Measurements from ENCODE around the gene MAN1A1.

The MAN1A1 gene

GRCh38 chr6:119284861-119285521, 64.6 kb downstream of the MAN1A1 start:
- no peaks in the 10 kb centered on the region for H3F3A ChIP-seq (ENCODE audit: low read depth)
- no peak overlapping the region for H2AFZ ChIP-seq (ENCODE audit: low read length)
- H3K9me3 ChIP-seq (ENCODE audit: insufficient read depth, low read depth, low read length): no peaks in the 10 kb centered on the region
- peaks cover 14% of the 10 kb centered on the region for H3K36me3 ChIP-seq (ENCODE audit: insufficient read depth, low read length)
- H3K4me2 ChIP-seq (ENCODE audit: low read depth, low read length, poor library complexity, severe bottlenecking): no peak overlapping the region
- TF ChIP-seq, protein P1, sequence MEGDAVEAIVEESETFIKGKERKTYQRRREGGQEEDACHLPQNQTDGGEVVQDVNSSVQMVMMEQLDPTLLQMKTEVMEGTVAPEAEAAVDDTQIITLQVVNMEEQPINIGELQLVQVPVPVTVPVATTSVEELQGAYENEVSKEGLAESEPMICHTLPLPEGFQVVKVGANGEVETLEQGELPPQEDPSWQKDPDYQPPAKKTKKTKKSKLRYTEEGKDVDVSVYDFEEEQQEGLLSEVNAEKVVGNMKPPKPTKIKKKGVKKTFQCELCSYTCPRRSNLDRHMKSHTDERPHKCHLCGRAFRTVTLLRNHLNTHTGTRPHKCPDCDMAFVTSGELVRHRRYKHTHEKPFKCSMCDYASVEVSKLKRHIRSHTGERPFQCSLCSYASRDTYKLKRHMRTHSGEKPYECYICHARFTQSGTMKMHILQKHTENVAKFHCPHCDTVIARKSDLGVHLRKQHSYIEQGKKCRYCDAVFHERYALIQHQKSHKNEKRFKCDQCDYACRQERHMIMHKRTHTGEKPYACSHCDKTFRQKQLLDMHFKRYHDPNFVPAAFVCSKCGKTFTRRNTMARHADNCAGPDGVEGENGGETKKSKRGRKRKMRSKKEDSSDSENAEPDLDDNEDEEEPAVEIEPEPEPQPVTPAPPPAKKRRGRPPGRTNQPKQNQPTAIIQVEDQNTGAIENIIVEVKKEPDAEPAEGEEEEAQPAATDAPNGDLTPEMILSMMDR (conservative IDR thresholded peaks at IDR 0.05; ENCODE audit: low read length): peak; percentile 59
- no peak for TF ChIP-seq EZH2phosphoT487 (IDR thresholded peaks at IDR 0.05; ENCODE audit: borderline replicate concordance)
- no peaks in the 10 kb centered on the region for H4K20me1 ChIP-seq (ENCODE audit: insufficient read depth, low read length, poor library complexity, severe bottlenecking)
- no peak overlapping the region for H3K9ac ChIP-seq (ENCODE audit: low read depth, low read length, poor library complexity, severe bottlenecking)
- no peaks in the 10 kb centered on the region for H3K27me3 ChIP-seq (ENCODE audit: insufficient read depth, low read length, poor library complexity, severe bottlenecking)
- H3K4me3 ChIP-seq (ENCODE audit: low read length, poor library complexity, severe bottlenecking): no peak overlapping the region
- H3K9me2 ChIP-seq (replicated peaks; ENCODE audit: low read depth, low read length): no peaks in the 10 kb centered on the region
- no peaks in the 10 kb centered on the region for H3K79me2 ChIP-seq (ENCODE audit: insufficient read depth, low read length)
- H3K4me1 ChIP-seq (ENCODE audit: insufficient read depth, low read length, poor library complexity, severe bottlenecking): peaks cover 10% of the 10 kb centered on the region

GRCh38 chr6:119283979-119284545, 65.5 kb downstream of the MAN1A1 start:
- H3F3A ChIP-seq (ENCODE audit: low read depth): no peaks in the 10 kb centered on the region
- no peaks in the 10 kb centered on the region for H3K79me2 ChIP-seq (ENCODE audit: insufficient read depth, low read length)
- H3K9ac ChIP-seq (ENCODE audit: low read depth, low read length, poor library complexity, severe bottlenecking): no peak overlapping the region
- no peaks in the 10 kb centered on the region for H3K9me3 ChIP-seq (ENCODE audit: insufficient read depth, low read depth, low read length)
- no peaks in the 10 kb centered on the region for H3K9me2 ChIP-seq (replicated peaks; ENCODE audit: low read depth, low read length)
- H3K4me1 ChIP-seq (ENCODE audit: insufficient read depth, low read length, poor library complexity, severe bottlenecking): peaks cover 10% of the 10 kb centered on the region
- H4K20me1 ChIP-seq (ENCODE audit: insufficient read depth, low read length, poor library complexity, severe bottlenecking): no peaks in the 10 kb centered on the region
- no peaks in the 10 kb centered on the region for H3K27me3 ChIP-seq (ENCODE audit: insufficient read depth, low read length, poor library complexity, severe bottlenecking)
- H2AFZ ChIP-seq (ENCODE audit: low read length): no peak overlapping the region
- H3K4me2 ChIP-seq (ENCODE audit: low read depth, low read length, poor library complexity, severe bottlenecking): no peak overlapping the region
- peaks cover 14% of the 10 kb centered on the region for H3K36me3 ChIP-seq (ENCODE audit: insufficient read depth, low read length)
- TF ChIP-seq, protein P1 (conservative IDR thresholded peaks at IDR 0.05; ENCODE audit: low read length): no peak
- no peak for TF ChIP-seq EZH2phosphoT487 (IDR thresholded peaks at IDR 0.05; ENCODE audit: borderline replicate concordance)
- no peak overlapping the region for H3K4me3 ChIP-seq (ENCODE audit: low read length, poor library complexity, severe bottlenecking)

GRCh38 chr6:119283214-119283613, 66.3 kb downstream of the MAN1A1 start:
- H3K9me2 ChIP-seq (replicated peaks; ENCODE audit: low read depth, low read length): no peaks in the 10 kb centered on the region
- no peak overlapping the region for H3K4me2 ChIP-seq (ENCODE audit: low read depth, low read length, poor library complexity, severe bottlenecking)
- no peak overlapping the region for H3K9ac ChIP-seq (ENCODE audit: low read depth, low read length, poor library complexity, severe bottlenecking)
- H3K9me3 ChIP-seq (ENCODE audit: insufficient read depth, low read depth, low read length): no peaks in the 10 kb centered on the region
- peaks cover 14% of the 10 kb centered on the region for H3K36me3 ChIP-seq (ENCODE audit: insufficient read depth, low read length)
- H3K4me3 ChIP-seq (ENCODE audit: low read length, poor library complexity, severe bottlenecking): no peak overlapping the region
- H3K4me1 ChIP-seq (ENCODE audit: insufficient read depth, low read length, poor library complexity, severe bottlenecking): peaks cover 10% of the 10 kb centered on the region
- H3F3A ChIP-seq (ENCODE audit: low read depth): no peaks in the 10 kb centered on the region
- no peak overlapping the region for H2AFZ ChIP-seq (ENCODE audit: low read length)
- no peaks in the 10 kb centered on the region for H3K79me2 ChIP-seq (ENCODE audit: insufficient read depth, low read length)
- TF ChIP-seq, protein P1 (conservative IDR thresholded peaks at IDR 0.05; ENCODE audit: low read length): no peak
- no peak for TF ChIP-seq EZH2phosphoT487 (IDR thresholded peaks at IDR 0.05; ENCODE audit: borderline replicate concordance)
- H4K20me1 ChIP-seq (ENCODE audit: insufficient read depth, low read length, poor library complexity, severe bottlenecking): no peaks in the 10 kb centered on the region
- no peaks in the 10 kb centered on the region for H3K27me3 ChIP-seq (ENCODE audit: insufficient read depth, low read length, poor library complexity, severe bottlenecking)

Data from Loucy (cell line).